ENCODE measurements around the gene PNPLA5.

PNPLA5 gene

GRCh38 chr22:43880541-43880991 lies 11.2 kb downstream of the PNPLA5 start:
- no peaks in the 10 kb centered on the region for H3K36me3 Mint-ChIP-seq (ENCODE audit: low read depth)
- peaks cover 3% of the 10 kb centered on the region for H3K9me3 Mint-ChIP-seq
- peaks cover 51% of the 10 kb centered on the region for H3K27me3 Mint-ChIP-seq (ENCODE audit: low read depth)
- H3K4me3 Mint-ChIP-seq: no peak overlapping the region
- H3K27ac Mint-ChIP-seq: no peak overlapping the region
- TF ChIP-seq, protein P1, sequence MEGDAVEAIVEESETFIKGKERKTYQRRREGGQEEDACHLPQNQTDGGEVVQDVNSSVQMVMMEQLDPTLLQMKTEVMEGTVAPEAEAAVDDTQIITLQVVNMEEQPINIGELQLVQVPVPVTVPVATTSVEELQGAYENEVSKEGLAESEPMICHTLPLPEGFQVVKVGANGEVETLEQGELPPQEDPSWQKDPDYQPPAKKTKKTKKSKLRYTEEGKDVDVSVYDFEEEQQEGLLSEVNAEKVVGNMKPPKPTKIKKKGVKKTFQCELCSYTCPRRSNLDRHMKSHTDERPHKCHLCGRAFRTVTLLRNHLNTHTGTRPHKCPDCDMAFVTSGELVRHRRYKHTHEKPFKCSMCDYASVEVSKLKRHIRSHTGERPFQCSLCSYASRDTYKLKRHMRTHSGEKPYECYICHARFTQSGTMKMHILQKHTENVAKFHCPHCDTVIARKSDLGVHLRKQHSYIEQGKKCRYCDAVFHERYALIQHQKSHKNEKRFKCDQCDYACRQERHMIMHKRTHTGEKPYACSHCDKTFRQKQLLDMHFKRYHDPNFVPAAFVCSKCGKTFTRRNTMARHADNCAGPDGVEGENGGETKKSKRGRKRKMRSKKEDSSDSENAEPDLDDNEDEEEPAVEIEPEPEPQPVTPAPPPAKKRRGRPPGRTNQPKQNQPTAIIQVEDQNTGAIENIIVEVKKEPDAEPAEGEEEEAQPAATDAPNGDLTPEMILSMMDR (IDR thresholded peaks at IDR 0.05; ENCODE audit: unreplicated experiment in 3 of 3): no peak
- H3K4me1 Mint-ChIP-seq: no peaks in the 10 kb centered on the region

DNA sequence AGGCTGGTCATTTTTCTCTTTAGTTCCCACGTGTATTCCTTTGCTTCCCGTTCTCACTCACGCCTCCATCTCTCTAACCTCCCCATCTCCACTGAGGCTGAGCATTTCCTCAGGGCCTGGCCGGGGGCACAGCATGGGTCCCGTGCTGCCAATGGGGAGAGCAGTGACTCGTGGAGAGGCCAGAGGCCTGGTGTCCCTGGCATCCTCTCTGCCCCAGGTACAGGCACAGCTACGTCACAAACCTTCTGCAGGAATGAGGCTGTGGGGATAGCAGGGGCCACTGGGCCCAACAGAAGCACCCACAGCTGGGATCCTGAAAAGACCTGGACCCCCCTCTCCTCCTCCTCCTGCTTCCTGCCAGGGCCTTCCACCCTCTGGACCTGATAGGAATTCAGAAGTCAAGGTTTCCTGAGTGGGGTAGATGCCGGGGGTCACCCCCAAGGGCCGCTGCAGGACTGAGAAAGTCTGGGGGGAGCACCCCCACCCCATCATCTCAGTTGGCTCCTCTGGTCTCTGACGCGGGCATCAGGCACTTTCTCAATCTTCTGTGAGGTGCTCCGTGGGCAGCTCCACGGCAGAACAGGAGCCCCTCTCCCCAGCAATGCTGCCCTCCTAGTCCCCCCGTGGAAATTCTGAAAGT lies 11.8 kb downstream of the PNPLA5 start:
- H3K4me1 Mint-ChIP-seq: no peaks in the 10 kb centered on the region
- H3K4me3 Mint-ChIP-seq: no peak overlapping the region
- TF ChIP-seq, protein P1 (IDR thresholded peaks at IDR 0.05; ENCODE audit: unreplicated experiment in 3 of 3): no peak
- peaks cover 55% of the 10 kb centered on the region for H3K27me3 Mint-ChIP-seq (ENCODE audit: low read depth)
- H3K9me3 Mint-ChIP-seq: peaks cover 3% of the 10 kb centered on the region
- no peaks in the 10 kb centered on the region for H3K36me3 Mint-ChIP-seq (ENCODE audit: low read depth)
- no peak overlapping the region for H3K27ac Mint-ChIP-seq

DNA sequence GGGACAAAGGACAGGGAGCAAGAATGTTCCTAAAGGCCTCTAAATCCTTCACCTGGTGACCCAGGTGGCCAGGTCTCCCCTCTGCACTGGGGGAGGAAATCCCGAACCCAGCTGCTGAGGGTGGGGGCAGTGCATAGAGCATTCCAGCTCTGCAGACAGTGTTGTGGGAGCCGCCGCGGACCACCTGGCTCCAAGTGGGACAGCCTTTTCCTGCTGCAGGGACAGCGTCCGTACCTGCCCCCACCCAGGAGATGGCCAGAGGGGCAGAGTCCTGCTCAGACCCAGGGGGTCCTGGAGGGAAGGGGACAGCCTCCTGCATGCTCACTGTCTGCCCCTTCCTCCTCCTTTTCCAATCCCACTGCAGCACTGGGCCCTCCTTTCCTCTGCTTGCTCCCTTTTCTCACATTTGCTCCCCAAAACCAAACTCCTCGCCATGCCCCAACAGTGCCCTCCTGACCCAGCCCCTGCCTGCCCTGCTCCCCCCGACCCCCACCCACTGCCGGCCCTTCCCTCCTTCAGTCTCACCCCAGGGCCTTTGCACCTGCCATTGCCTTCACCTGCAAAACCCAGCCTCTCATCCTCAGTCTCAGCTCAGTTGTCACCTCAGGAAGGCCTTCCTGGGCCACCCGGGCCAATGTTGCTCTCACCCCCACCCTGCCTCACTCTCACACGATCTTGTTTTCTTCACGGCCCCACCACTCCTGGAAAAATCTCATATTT lies 12.8 kb downstream of the PNPLA5 start:
- Mint-ChIP-seq H3K4me1 (no peaks in the 10 kb centered on the region), H3K27ac (no peak overlapping the region), H3K36me3 (ENCODE audit: low read depth) (no peaks in the 10 kb centered on the region), H3K9me3 (no peaks in the 10 kb centered on the region), H3K4me3 (no peak overlapping the region), H3K27me3 (ENCODE audit: low read depth) (peaks cover 54% of the 10 kb centered on the region)
- TF ChIP-seq, protein P1 (IDR thresholded peaks at IDR 0.05; ENCODE audit: unreplicated experiment in 3 of 3): no peak

DNA sequence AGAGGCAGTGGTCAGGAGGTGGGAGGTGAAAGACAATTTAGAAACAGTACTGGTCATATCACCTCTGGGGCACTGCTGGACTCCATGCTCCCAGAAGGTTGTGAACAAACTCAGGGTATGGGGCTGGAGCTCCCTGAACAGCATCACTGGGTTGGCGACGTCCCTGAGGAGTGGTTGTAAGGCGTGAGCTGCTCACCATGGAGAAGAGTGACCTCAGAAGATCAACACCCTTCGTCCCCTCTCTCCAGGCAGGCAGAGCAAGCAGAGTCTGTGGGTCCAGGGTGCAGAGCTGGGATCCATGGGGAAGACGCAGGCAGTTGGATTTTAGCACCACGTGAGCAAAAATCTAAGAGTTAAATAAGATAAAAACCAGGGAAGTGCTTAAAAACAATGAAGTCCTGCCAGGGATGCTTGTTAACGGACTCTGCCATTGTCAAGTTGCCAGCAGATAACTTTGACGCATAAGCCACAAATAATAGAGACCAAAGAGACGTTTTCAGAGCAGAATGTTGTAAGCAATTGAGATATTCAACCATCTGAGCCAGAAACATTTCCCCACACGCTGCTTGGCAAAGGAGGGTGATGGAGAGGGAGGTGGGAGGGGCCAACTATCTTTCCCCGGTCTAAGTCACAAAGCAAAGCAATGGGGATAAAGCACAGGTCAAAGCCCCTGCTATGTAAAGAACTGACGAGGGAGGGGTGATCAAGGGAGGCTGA lies 13.6 kb downstream of the PNPLA5 start:
- no peak overlapping the region for H3K4me3 Mint-ChIP-seq
- H3K9me3 Mint-ChIP-seq: no peaks in the 10 kb centered on the region
- no peaks in the 10 kb centered on the region for H3K4me1 Mint-ChIP-seq
- TF ChIP-seq, protein P1 (IDR thresholded peaks at IDR 0.05; ENCODE audit: unreplicated experiment in 3 of 3): no peak
- peaks cover 49% of the 10 kb centered on the region for H3K27me3 Mint-ChIP-seq (ENCODE audit: low read depth)
- H3K27ac Mint-ChIP-seq: no peak overlapping the region
- H3K36me3 Mint-ChIP-seq (ENCODE audit: low read depth): no peaks in the 10 kb centered on the region

- Mint-ChIP-seq H3K4me3 (no peak overlapping the region), H3K36me3 (ENCODE audit: low read depth) (no peaks in the 10 kb centered on the region), H3K27me3 (ENCODE audit: low read depth) (peaks cover 43% of the 10 kb centered on the region), H3K9me3 (peaks cover 3% of the 10 kb centered on the region), H3K27ac (no peak overlapping the region), H3K4me1 (no peaks in the 10 kb centered on the region)
- TF ChIP-seq, protein P1 (IDR thresholded peaks at IDR 0.05; ENCODE audit: unreplicated experiment in 3 of 3): no peak
These were observed 14.8 kb downstream of the PNPLA5 start for GRCh38 chr22:43876866-43877509.

All from nephron (organoid).